DMS153 treated with DMSO at 0.1 percent for 48 hours (cell line): ENCODE measurements around the gene CENPP.

Experiments used
- DNase-seq: peaks from one replicate; lab custom pipeline; 2025; ENCODE audit not compliant: unreplicated experiment; lab: John Stamatoyannopoulos, UW

The CENPP gene

DNA sequence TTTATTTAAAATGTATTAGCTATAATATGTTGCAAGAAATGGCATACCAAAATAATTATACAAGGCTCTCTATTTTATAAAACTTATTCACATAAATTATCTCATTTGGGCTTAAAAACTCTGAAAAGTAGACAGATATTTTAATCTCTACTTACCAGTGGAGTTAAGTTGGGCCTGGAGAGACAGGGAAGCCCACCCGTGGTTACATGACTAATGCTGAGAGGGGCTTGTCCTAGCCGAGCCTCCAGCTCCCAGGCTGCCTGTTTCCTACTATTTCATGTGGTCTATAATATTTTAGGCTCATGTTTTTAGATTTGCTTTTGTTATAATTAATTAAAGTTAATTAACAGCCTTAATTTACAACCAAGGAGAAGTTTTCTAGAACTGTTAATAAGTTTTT lies 177.4 kb downstream of the CENPP start:
- no peak for DNase-seq

DNA sequence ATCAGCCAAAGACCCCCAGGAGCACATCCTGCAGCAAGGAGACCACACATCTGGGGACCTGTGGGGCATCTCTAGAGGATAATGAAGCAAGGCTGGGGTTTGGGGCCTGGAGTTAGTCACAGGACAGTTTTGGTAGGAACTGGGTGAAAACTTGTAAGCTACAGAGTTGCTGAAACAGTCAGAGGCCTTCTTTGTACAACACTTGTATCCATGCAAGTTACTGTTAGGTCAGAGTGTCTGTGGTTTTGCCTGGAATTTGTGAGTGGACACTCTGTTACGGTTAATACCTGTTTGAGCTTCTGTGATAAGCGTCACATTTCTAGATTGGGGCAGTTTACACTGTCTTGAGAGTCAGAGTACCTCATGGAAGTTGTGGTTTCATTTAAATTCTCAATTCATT lies 179.1 kb downstream of the CENPP start:
- DNase-seq, result no peak

DNA sequence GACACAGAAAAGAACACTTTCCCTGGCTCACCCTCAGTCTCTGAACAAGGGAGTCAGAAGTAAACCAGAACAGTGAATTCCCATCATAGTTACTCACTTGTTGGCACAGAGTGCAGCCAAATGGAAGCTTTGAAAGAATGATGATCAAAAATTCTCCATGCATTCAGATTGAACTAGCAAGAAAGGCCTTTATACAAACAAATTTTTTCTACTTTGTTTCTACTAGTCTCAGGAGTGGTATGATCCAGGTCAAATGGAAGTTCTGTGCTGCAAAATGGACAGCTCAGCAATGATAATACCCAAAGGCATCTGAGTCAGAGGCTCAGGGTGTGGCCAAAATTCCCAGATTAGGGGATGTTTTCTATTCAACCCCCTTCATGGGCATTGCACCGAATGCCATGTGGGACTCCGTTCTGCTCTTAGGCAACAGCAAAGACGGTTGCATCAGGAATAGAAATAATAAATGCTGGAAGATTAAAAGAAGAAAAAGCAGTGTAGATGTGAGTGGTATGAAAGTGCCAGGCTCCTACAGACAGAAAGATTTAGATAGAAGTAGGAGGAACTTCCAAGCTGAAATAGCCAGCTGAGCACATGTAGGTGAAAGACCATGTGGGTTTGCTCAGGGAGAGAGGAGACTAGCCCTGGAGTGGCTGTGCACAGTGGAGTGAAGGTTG lies 180.6 kb downstream of the CENPP start:
- DNase-seq, result no peak

DNA sequence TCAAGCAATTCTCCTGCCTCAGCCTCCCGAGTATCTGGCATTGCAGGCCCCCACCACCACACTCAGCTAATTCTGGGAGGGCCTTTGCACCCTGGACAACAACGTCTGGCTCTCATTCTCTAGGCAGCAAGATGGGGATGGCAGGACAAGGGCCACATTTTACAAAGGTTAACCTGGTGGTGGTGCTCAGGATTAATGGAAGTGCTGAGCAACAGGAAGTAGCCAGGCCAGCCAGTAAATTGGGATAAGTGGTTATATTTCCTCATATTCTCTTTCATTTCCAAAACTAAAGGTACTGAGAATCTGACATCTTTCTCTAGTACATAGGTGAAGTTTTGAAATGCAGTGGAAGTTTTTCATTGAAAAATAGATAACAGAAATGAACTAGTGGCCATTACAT lies 181.3 kb downstream of the CENPP start:
- no peak for DNase-seq

DNA sequence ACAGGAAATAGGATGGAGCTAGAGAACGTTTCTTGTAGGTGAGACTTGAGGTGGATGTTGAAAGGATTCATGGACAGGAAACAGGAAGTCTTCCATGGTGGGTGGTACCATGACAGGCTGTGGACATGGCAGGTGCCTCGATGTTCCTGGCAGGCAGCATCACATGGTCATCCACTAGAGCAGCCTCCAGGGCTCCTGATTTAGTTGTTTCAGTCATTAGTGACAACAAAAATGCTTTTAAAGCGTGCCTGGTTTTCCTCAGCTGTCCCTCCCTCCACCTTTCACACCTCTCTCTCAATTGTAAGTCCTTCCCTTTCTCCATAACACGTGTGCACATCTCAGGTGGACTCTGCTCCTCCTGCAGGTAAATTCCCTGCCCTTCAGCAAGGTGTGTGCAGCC lies 181.7 kb downstream of the CENPP start:
- no peak for DNase-seq

DNA sequence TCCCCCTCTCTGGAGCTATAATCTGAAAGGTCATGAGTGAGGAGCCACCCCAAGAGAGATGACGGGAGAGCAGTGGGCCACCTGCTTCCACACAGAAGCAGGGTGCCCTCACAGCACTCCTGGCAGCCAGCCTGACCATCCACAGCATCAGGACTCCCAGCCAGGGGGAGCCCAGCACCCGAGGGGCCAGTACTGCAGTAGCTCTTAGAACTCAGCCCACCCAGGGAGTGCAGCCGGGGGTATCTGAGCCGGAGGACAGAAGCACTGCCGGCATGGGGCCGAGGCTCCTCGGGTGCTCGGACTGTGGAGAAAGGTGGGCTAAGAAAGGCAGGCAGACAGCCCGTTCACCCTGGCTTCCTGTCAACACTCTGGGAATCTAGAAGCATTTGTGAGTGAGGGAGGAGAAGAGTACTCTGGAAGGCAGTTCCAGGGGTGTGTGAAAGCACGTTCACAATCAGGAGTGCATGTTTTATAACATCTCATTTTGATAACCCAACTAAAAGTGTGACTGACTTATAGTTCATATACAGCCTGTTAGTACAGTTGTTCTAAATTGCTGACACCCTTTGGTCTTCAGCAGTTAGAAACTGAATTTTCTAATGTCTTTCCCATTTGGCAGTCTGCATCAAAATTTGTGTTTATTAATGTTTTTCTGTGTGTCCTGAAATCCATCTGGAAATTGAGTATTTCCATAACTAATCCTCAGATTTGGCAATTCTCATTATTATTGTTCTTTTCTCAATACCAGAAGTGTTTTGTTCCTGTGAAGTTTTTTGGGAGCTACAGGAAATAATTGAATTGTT lies 182.5 kb downstream of the CENPP start:
- DNase-seq, result no peak

DNA sequence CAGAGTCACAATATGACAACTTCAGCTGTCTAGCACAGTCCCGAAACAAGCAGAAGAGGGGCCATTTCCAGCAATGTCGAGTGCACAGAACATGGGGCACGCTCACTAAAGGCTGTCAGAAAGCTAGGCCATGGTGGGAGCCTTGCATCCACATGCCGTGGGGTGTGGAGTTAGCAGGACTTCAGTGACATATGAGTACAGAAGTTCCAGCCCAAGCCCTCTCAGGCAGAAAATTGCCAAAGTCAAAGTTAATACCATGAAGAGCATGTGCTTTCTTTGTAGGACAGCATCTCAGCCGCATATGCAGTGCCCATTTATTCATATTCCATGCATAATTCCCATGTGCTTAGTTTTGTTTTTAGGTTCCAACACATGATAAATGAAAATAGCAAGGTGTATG lies 183.3 kb downstream of the CENPP start:
- no peak for DNase-seq

DNA sequence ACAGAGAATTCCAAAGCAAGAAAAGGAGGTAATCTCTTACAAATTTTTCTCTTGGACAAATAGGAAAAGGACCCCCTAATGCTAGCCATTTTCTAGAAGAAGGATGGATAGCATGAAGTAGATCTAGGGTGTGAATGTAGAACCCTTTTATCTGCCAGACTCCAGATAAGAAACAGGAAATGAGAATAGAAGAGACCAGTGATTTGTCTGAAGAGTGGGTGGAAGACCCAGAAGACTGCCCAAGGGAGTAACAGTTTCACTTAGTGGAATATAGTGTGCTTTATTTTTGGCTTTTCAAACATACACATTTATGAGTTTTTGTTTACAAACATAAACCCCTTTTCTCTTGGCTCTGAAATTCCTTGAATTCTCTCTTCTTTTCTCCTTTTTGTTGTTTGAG lies 185.0 kb downstream of the CENPP start:
- DNase-seq, result no peak

DNA sequence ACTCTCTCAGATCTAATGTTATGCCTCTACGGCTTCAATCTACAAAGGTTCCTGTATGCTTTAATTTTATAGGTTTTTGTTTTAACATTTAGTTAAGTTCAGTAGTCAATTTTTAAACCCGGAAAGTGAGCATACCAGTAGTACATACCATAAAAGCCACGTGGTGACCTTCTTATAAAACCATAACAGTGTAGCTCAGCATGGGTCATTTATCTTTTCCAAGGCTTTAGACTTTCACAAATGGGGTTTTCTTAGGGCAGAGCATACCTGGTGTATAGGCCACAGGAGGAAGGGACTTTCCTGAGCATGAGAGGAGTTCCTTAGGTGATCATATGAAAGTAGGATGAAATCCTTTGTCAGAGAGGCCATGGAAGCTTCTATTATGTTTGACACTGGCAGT lies 186.9 kb downstream of the CENPP start:
- no peak for DNase-seq

DNA sequence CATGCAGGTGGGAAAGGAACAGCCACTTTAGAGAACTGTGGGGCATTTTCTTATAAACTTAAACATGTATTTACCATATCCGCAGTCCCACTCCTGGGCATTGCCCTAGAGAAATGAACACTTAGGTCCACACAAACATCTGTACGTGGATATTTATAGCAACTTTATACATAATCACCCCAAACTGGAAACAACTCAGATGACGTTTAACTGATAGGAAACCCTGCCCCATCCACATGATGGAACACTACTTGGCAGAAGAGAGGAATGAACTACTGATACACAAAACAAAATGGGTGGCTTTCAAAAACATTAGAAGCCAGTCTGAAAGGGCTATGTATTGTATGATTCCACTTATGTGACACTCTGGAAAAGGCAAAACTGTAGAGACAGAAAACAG lies 187.6 kb downstream of the CENPP start:
- no peak for DNase-seq

DNA sequence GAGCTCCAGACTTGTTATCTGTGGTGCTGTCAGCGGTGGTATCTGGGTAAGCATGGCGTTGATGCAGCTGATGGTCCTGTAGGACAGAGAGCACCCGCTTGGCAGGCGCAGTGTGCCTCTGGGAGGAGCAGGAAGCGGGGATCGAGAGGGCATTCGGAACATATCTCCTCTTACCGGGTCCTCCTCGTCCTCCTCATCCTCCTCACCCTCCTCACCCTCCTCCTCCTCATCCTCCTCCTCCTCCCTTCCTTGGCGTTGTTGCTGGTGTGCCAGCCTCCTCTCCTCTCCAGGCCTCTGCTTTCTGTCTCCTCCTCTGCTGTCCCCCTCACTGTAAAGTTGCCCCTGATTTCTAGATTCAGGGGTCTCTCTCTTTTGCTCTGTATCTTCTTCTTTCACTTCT lies 188.9 kb downstream of the CENPP start:
- no peak for DNase-seq

DNA sequence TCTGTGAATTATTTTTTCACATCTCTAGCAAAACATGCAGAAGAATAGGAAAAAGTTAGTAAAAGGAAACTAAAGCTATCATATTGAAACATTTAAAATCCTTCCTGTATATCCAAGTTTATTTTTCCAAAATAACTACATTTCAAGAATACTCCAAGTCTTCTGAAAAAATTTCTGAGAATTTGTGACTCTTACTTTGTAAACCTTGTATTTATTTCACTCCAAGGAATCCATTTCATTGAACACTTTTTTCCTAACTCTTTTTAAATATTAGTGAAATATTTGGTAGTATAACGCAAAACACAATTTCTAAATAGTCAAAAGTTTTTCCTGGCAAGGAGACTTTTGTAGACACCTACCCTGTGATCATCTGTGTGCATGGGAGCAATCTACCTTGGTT lies 190.8 kb downstream of the CENPP start:
- no peak for DNase-seq

DNA sequence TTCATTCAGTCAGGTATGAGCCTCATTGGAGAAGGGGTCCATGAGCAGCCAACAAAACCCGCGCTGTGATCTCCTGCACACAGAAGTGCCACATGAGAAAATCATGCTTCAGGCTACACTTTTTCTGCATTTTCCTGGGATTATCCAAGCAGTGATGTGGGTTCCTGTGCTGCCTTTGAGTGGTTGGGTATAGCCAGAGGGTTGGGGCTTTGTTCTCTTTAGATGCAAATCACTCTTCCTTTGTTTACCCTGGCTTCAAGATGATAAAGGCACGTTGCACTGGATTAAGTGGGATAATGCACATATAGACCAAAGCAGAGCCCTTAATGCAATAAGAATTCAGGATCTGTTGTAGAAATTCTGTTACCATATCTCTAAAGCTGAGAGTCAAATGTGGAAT lies 191.3 kb downstream of the CENPP start:
- no peak for DNase-seq

DNA sequence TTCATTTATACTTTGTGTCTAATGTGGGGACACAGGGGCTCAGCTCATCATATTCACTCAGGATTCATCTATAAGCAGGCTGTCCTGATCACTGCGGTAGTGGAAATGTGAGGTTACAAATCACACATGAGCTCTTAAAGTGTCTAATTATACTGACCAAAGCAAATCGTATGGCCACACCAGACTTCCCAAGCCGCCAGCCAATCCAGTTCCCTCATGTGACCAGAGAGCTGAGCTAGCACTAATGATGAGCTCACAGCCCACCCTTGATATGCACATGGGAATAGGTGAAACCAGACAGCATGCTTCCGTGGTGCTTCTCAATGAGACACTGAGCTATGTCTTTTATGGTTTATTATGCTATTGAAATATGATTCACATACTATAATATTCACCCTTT lies 192.4 kb downstream of the CENPP start:
- DNase-seq, result no peak

DNA sequence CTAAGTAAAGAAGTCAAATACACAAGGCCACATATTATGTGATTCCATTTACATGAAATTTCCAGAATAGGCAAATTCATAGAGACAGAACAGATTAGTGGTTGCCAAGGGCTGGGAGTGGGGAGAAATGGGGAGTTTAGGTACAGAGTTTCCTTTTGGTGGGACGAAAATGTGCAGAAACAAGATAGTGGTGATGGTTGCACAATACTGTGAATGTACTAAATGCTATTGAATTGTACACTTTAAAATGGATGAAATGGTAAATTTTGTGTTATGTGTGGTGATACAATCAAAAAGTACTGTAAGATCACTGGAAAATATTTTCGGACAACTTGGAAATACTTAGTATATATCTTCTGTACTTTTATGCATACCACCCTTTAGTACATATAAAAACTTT lies 195.1 kb downstream of the CENPP start:
- no peak for DNase-seq

DNA sequence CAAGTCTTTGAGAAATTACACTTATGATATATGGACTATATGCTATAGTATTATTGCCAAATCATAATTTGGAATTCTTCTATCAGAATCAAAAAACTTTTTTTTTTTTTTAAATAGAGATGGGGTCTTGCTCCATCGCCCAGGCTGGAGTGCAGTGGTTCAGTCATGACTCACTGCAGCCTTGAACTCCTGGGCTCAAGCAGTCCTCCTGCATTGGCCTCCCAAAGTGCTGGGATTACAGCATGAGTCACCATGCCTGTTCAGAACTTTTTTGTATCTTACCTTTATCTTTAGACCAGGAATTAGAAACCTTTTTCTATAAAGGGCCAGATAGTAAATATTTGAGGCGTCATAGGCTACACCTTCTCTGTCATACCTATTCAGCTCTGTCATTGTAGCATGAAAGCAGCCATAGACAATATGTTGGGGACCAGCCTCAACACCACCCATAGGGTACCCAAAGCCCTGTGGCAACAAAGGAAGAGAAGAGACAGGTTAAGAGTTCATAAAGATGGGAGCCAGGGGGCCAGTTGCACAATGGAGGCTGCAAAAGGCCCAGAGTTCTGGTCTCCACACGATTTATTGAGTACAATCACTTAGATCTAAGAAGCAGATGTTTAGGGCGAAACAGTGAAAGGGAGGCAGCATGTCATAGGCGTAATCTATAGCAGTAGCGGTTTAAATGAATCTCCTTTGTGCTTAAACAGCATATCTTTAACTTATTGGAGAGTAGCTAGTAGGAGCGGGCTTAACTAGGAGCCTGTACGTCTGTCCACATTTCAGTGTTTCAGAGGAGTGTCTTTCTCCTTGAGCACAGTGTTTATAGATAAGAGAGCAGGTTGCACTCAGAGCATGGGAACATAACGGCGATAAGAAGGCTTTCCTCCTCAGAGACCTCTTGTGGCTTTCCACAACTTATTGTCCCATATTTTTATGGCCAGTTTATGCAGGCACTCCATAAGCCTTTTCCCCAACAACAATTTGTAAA lies 197.5 kb downstream of the CENPP start:
- DNase-seq, result no peak

DNA sequence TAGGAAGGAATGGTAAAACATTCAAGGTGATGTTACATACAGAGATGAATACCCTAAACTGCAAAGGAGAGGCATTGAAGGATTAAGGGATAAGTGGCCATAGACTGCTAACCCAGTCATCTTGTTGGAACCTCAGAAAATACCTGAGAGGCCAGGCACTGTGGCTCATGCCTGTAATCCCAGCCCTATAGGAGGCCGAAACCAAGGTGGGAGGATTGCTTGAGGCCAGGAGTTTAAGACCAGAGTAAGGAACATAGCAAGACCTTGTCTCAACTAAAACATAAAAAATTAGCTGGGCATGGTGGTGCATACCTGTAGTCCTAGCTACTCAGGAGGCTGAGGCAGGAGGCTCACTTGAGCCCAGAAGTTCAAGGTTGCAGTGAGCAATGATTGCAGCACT lies 199.1 kb downstream of the CENPP start:
- DNase-seq, result no peak

DNA sequence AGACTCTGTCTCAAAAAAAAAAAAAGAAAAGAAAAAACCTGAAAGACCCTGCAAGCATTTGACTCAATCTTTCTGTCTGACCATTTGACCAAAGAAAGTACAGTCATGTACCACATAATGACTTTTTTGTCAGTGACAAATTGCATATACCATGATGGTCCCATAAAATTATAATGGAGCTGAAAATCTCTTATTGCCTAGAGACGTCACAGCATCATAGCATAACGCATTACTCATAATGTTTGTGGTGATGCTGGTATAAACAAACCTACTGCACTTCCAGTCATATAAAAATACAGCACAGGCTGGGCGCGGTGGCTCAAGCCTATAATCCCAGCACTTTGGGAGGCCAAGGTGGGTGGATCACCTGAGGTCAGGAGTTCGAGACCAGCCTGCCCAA lies 199.6 kb downstream of the CENPP start:
- no peak for DNase-seq

DNA sequence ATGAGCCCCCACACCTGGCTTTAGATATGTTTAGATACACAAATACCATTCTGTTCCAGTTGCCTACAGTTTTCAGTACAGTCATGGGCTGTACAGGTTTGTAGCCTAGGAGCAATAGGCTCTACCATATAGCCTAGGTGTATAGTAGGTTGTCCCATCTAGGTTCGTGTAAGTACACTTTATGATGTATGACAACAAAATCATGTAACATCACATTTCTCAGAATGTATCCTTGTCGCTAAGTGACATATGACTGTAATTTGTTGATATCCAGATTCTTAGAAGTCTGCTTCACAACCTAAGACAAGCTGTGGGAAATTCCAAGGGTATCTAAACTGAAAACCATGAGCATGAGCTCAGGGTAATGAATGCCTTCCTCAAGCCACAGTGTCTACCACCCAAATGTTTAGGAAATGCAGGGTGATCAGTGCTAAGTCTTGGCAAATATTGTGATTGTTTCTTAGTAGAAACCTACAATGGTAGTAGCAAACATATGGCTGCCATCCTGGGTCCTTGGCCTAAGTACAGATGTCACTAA lies 201.6 kb downstream of the CENPP start:
- DNase-seq, result no peak

DNA sequence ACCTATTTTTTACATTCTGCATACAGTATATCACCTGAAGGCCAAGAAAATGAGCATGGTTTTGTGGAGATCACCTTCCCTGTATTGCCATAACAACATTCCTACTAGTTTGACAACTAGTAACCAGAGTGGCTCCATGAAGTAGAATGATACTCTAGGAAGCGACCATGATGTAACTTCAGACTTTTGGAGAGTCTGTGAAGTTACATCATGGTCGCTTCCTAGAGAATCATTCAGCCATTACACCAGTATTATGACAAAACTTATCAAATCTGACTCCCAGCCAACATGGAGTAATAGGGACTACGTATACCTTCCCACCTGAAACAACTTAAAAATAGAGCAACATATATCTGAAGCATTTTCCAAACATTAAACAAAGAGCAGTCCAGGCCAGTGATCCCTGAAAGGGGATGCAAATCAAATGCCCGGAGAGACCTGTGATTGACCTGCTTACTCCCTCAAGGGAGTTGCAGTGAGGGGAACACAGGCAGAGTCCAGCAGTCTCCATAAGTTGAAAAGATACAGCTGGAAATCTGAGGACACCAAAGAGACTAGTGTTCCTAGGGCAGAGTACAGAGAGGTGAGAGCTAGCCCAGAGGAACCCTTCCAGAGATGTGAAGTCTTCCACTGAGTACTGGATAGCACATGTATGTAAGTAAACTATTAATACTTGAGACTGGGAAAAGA lies 202.2 kb downstream of the CENPP start:
- no peak for DNase-seq

DNA sequence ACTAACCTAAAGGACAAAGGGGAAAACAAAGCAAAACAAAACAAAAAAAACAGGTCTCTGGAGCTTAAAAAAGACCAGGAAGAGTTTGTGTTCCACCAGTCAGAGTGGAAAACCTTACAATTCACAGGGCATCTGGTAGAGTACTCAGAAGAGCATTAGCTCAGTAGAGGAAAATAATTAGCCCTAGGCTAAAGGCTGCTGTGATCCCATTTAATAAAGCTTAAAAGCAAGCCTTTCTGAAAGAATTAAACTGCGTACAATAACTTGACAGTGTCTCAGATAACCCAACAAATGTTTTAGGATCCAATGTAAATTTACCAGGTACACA lies 202.7 kb downstream of the CENPP start:
- DNase-seq, result no peak
